Peyer's patch (tissue), 4 donors: ENCODE results near the gene ATP9A. TPM values are rescaled to one million over a fixed set of nuclear protein-coding genes. Genes with fewer than 3 reads are reported as not detected.

Experiments
- DNase-seq, 3 donors: peaks; one replicate each; pipeline ENCODE4 v3.0.0-alpha.2; 2017 to 2019
- H3K27ac ChIP-seq, 4 donors: fragments of 200-600 bp; sonication (generic); one replicate each; pipeline ENCODE4 v1.5.1; 2016 to 2019
- H3K27me3 ChIP-seq, 2 donors: fragments of 200-600 bp; sonication (generic); one replicate each; pipeline ENCODE4 v1.5.1; 2019
- H3K36me3 ChIP-seq, 3 donors: fragments of 200-600 bp; sonication (generic); one replicate each; pipeline ENCODE4 v1.5.1; 2016 to 2019
- H3K4me1 ChIP-seq, 4 donors: fragments of 200-600 bp; sonication (generic); one replicate each; pipeline ENCODE4 v1.5.1; 2016 to 2019
- H3K4me3 ChIP-seq, 4 donors: fragments of 200-600 bp; sonication (generic); 1 replicate in 3 of 4; 2 replicates in 1 of 4; pipeline ENCODE4 v1.5.1; 2016 to 2019; ENCODE audit warnings: mild to moderate bottlenecking in 1 of 4
- H3K9me3 ChIP-seq, 4 donors: fragments of 200-600 bp; sonication (generic); one replicate each; pipeline ENCODE4 v1.5.1; 2016 to 2019; ENCODE audit warnings: mild to moderate bottlenecking in 1 of 4
- CTCF ChIP-seq, 6 experiments: fragments of 450-650 bp in 4 of 6; fragments of 200-600 bp in 2 of 6; sonication (generic) in 1 of 6; IDR thresholded peaks; one replicate each; pipeline ENCODE4 v1.5.1; 2017 to 2019; ENCODE audit warnings: antibody characterized with exemption in 6 of 6, mild to moderate bottlenecking in 3 of 6, moderate library complexity in 1 of 6
- POLR2A ChIP-seq, 2 donors: fragments of 450-650 bp; IDR thresholded peaks; one replicate each; pipeline ENCODE4 v1.5.1; 2017; ENCODE audit warnings: antibody characterized with exemption in 2 of 2, mild to moderate bottlenecking in 2 of 2, moderate library complexity in 2 of 2
- total RNA-seq, 4 donors: library from RNA; depleted of rRNA; stranded (reverse); fragments of >200 nt; gene quantifications; one replicate each; pipeline ENCODE4 v1.1.0, GENCODE V29; 2016

The ATP9A gene
- total RNA-seq, 4 donors from 2014 or later = 27.2 to 73.1 (median 48.7) TPM

- Histone ChIP-seq H3K9me3 (no peaks in the 10 kb centered on the region), H3K27ac (no peak overlapping the region), H3K27me3 (no peaks in the 10 kb centered on the region), H3K4me3 (no peak overlapping the region), H3K36me3 (peaks cover 0 to 25% (median 0%) of the 10 kb centered on the region in 3 donors), H3K4me1 (peaks cover 0 to 3% (median 0%) of the 10 kb centered on the region in 4 donors)
- DNase-seq = no peak
- no peak for TF ChIP-seq CTCF (IDR thresholded peaks at IDR 0.05)
- no peak for TF ChIP-seq POLR2A (IDR thresholded peaks at IDR 0.05)
Measured at GRCh38 chr20:51654495-51654894, 113.7 kb downstream of the ATP9A start.

- DNase-seq = no peak
- H3K36me3 ChIP-seq = peaks cover 0 to 24% (median 0%) of the 10 kb centered on the region in 3 donors
- TF ChIP-seq CTCF (IDR thresholded peaks at IDR 0.05) (no peak), POLR2A (IDR thresholded peaks at IDR 0.05) (no peak)
- peaks cover 0 to 3% (median 0%) of the 10 kb centered on the region in 4 donors for H3K4me1 ChIP-seq
- H3K4me3 ChIP-seq = no peak overlapping the region
- no peak overlapping the region for H3K27ac ChIP-seq
- no peaks in the 10 kb centered on the region for H3K9me3 ChIP-seq
- no peaks in the 10 kb centered on the region for H3K27me3 ChIP-seq
Measured at GRCh38 chr20:51654060-51654459, 114.1 kb downstream of the ATP9A start.

GRCh38 chr20:51653226-51653625, 115.0 kb downstream of the ATP9A start:
- Histone ChIP-seq H3K27ac (no peak overlapping the region), H3K9me3 (no peaks in the 10 kb centered on the region), H3K4me3 (no peak overlapping the region), H3K36me3 (peaks cover 0 to 28% (median 0%) of the 10 kb centered on the region in 3 donors), H3K4me1 (peaks cover 0 to 3% (median 0%) of the 10 kb centered on the region in 4 donors), H3K27me3 (no peaks in the 10 kb centered on the region)
- TF ChIP-seq CTCF (IDR thresholded peaks at IDR 0.05) (no peak), POLR2A (IDR thresholded peaks at IDR 0.05) (no peak)
- no peak for DNase-seq

- TF ChIP-seq POLR2A (IDR thresholded peaks at IDR 0.05) (no peak), CTCF (IDR thresholded peaks at IDR 0.05) (no peak)
- peaks cover 0 to 20% (median 0%) of the 10 kb centered on the region in 3 donors for H3K36me3 ChIP-seq
- no peaks in the 10 kb centered on the region for H3K9me3 ChIP-seq
- no peaks in the 10 kb centered on the region for H3K27me3 ChIP-seq
- H3K4me3 ChIP-seq = no peak overlapping the region
- no peak overlapping the region for H3K27ac ChIP-seq
- H3K4me1 ChIP-seq = peaks cover 0 to 3% (median 0%) of the 10 kb centered on the region in 4 donors
- no peak for DNase-seq
Measured at GRCh38 chr20:51651921-51652549, 116.2 kb downstream of the ATP9A start.

- peaks cover 0 to 3% (median 0%) of the 10 kb centered on the region in 4 donors for H3K4me1 ChIP-seq
- peaks cover 0 to 13% (median 0%) of the 10 kb centered on the region in 3 donors for H3K36me3 ChIP-seq
- no peak for DNase-seq
- no peaks in the 10 kb centered on the region for H3K9me3 ChIP-seq
- H3K27ac ChIP-seq = no peak overlapping the region
- TF ChIP-seq CTCF (IDR thresholded peaks at IDR 0.05) = no peak
- no peak for TF ChIP-seq POLR2A (IDR thresholded peaks at IDR 0.05)
- no peak overlapping the region for H3K4me3 ChIP-seq
- no peaks in the 10 kb centered on the region for H3K27me3 ChIP-seq
Measured at GRCh38 chr20:51650685-51651134, 117.5 kb downstream of the ATP9A start.
